PC-3 (cell line): Measurements from ENCODE around the gene ZFHX3. TPM values are rescaled to one million over a fixed set of nuclear protein-coding genes. Genes with fewer than 3 reads are reported as not detected.

Experiments used
- ATAC-seq: fragments of 200-7000 bp; cut with Tn5 transposase; 2 replicates; pipeline ENCODE4 v1.9.1; 2020; ENCODE audit warnings: mild to moderate bottlenecking, moderate library complexity
- BruUV-seq: library from RNA; stranded (reverse); fragments of 400-500 nt; replicated peaks from 2 replicates; lab custom pipeline; 2021; lab: Mats Ljungman, UMichigan
- CTCF ChIA-PET: fragments of 300-600 bp; sonication (Branson Sonifier 250); formaldehyde crosslinking; loops from one replicate; lab custom pipeline; 2022; ENCODE audit warnings: antibody characterized with exemption; lab: Charles Lee
- POLR2A ChIA-PET: fragments of 300-600 bp; sonication (Branson Sonifier 250); formaldehyde crosslinking; loops from one replicate; lab custom pipeline; 2022; ENCODE audit warnings: antibody characterized with exemption; ENCODE audit not compliant: unreplicated experiment; lab: Charles Lee
- DNase-seq: peaks from one replicate; pipeline ENCODE4 v3.0.0-alpha.2; 2015
- H2AFZ ChIP-seq: fragments of 300-600 bp; sonication (generic); 2 replicates; pipeline ENCODE4 v1.6.0; 2016; ENCODE audit warnings: antibody characterized with exemption, low read length
- H3F3A ChIP-seq: fragments of 300-600 bp; sonication (generic); one replicate; pipeline ENCODE4 v1.6.0; 2017; ENCODE audit warnings: antibody characterized with exemption, low read length, control low read depth, mild to moderate bottlenecking; ENCODE audit not compliant: unreplicated experiment
- H3K27ac ChIP-seq: fragments of 300-600 bp; sonication (generic); 2 replicates; pipeline ENCODE4 v1.5.1; 2016; ENCODE audit warnings: mild to moderate bottlenecking, low read length
- H3K27me3 ChIP-seq: fragments of 300-600 bp; sonication (generic); 2 replicates; pipeline ENCODE4 v1.6.1; 2016; ENCODE audit warnings: low read length, mixed read lengths
- H3K36me3 ChIP-seq: fragments of 300-600 bp; sonication (generic); 2 replicates; pipeline ENCODE4 v1.6.1; 2016; ENCODE audit warnings: low read depth, mixed run types, low read length, mixed read lengths
- H3K4me1 ChIP-seq: fragments of 300-600 bp; sonication (generic); 2 replicates; pipeline ENCODE4 v1.5.1; 2016; ENCODE audit warnings: low read length; ENCODE audit not compliant: insufficient read depth
- H3K4me2 ChIP-seq: fragments of 300-600 bp; sonication (generic); 2 replicates; pipeline ENCODE4 v1.6.0; 2016; ENCODE audit warnings: low read length
- H3K4me3 ChIP-seq: fragments of 300-600 bp; sonication (generic); 2 replicates; pipeline ENCODE4 v1.5.1; 2016; ENCODE audit warnings: mild to moderate bottlenecking, low read length, mixed read lengths
- H3K79me2 ChIP-seq: fragments of 300-600 bp; sonication (generic); 2 replicates; pipeline ENCODE4 v1.6.1; 2017; ENCODE audit warnings: low read length, mixed read lengths
- H3K9ac ChIP-seq: fragments of 300-600 bp; sonication (generic); 2 replicates; pipeline ENCODE4 v1.6.0; 2016; ENCODE audit warnings: mild to moderate bottlenecking, low read length
- H3K9me2 ChIP-seq: fragments of 300-600 bp; sonication (generic); replicated peaks from 2 replicates; pipeline ENCODE4 v1.6.1; 2016; ENCODE audit warnings: mixed run types, low read length, mixed read lengths
- H3K9me3 ChIP-seq: fragments of 300-600 bp; sonication (generic); 2 replicates; pipeline ENCODE4 v1.6.1; 2016; ENCODE audit warnings: low read length, mixed read lengths
- H4K20me1 ChIP-seq: fragments of 300-600 bp; sonication (generic); 2 replicates; pipeline ENCODE4 v1.6.1; 2016; ENCODE audit warnings: low read length, mixed read lengths
- CTCF ChIP-seq: fragments of 300-600 bp; sonication (generic); conservative IDR thresholded peaks from 2 replicates; pipeline ENCODE4 v1.5.1; 2017; ENCODE audit warnings: antibody characterized with exemption, low read depth, mild to moderate bottlenecking, low read length
- EZH2 ChIP-seq: fragments of 300-600 bp; sonication (generic); IDR thresholded peaks from one replicate; pipeline ENCODE4 v1.6.1; 2017; ENCODE audit warnings: antibody characterized with exemption, mild to moderate bottlenecking, low read length; ENCODE audit not compliant: unreplicated experiment
- EZH2phosphoT487 ChIP-seq: fragments of 300-600 bp; sonication (generic); IDR thresholded peaks from 2 replicates; pipeline ENCODE4 v1.6.1; 2018; ENCODE audit warnings: mild to moderate bottlenecking, antibody characterized with exemption, low read length, borderline replicate concordance
- intact Hi-C: fragments of 100-400 bp; cut with micrococcal nuclease; formaldehyde crosslinking; loops from 2 replicates; pipeline ENCODE4 v1.9.0; 2023
- total RNA-seq: library from RNA; depleted of rRNA; stranded (reverse); fragments of >200 nt; gene quantifications from 2 replicates; pipeline ENCODE4 v1.2.3, GENCODE V29; 2014

The ZFHX3 gene
- total RNA-seq, 1 experiment from 2014 or later = 3.5 TPM

- no TSS peak for BruUV-seq
- Histone ChIP-seq H3K4me2 (no peak overlapping the region), H3K9me3 (no peaks in the 10 kb centered on the region), H3F3A (no peaks in the 10 kb centered on the region), H3K9me2 (no peaks in the 10 kb centered on the region), H3K36me3 (no peaks in the 10 kb centered on the region), H4K20me1 (no peaks in the 10 kb centered on the region), H3K79me2 (peaks cover 95% of the 10 kb centered on the region), H3K9ac (no peak overlapping the region), H3K4me1 (peaks cover 9% of the 10 kb centered on the region; the same call in 1 of the 2 replicates), H3K27me3 (no peaks in the 10 kb centered on the region), H2AFZ (no peak overlapping the region), H3K27ac (no peak overlapping the region), H3K4me3 (no peak overlapping the region)
- no peak for DNase-seq
- ChIA-PET POLR2A (no interaction called here), CTCF (interaction anchor here (0.6 kb wide), 2 partner anchors 154 to 199 kb away, joined by 3 to 7 read pairs; no protein-coding TSS in a partner anchor)
- intact Hi-C loops = no loop called here
- no peak for TF ChIP-seq EZH2phosphoT487
- TF ChIP-seq CTCF = no peak
- no peak for TF ChIP-seq EZH2
- ATAC-seq = no peak; the same call in 1 of the 2 replicates
Measured at GRCh38 chr16:73033271-73033998, 14.5 kb downstream of the ZFHX3 start.

- no peak for DNase-seq
- POLR2A ChIA-PET = no interaction called here
- Histone ChIP-seq H3K9ac (no peak overlapping the region), H3K9me3 (no peaks in the 10 kb centered on the region), H3K36me3 (no peaks in the 10 kb centered on the region), H3K4me2 (no peak overlapping the region), H3K9me2 (no peaks in the 10 kb centered on the region), H3K4me3 (no peak overlapping the region), H3K27ac (no peak overlapping the region), H2AFZ (no peak overlapping the region), H3K79me2 (peaks cover 95% of the 10 kb centered on the region), H4K20me1 (no peaks in the 10 kb centered on the region), H3K4me1 (peaks cover 9% of the 10 kb centered on the region; the same call in 1 of the 2 replicates), H3K27me3 (no peaks in the 10 kb centered on the region), H3F3A (no peaks in the 10 kb centered on the region)
- no TSS peak for BruUV-seq
- TF ChIP-seq EZH2phosphoT487 (no peak), CTCF (no peak), EZH2 (no peak)
- intact Hi-C loops = no loop called here
- ATAC-seq = no peak
- CTCF ChIA-PET = no interaction called here
Measured at GRCh38 chr16:73032541-73033270, 15.2 kb downstream of the ZFHX3 start.

DNA sequence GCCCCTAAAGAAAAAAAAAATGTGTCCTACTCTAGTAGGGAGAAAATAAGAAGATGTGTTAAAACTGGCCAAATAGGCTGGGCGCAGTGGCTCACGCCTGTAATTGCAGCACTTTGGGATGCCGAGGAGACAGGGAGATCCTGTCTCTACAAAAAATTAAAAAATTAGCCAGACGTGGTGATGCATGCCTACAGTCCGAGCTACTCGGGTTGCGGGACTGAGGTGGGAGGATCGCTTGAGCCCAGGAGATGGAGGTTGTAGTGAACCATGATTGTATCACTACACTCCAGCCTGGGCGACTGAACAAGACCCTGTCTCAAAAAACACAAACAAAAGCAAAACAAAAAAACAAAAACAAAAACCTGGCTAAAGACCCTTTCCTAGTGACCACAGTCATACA, 15.9 kb downstream of the ZFHX3 start:
- no peak for TF ChIP-seq EZH2phosphoT487
- TF ChIP-seq CTCF = no peak
- no peak for TF ChIP-seq EZH2
- 0 out of 2 replicates have a peak, but pooled peaks cover 6% of the 10 kb centered on the region for H3K4me1 ChIP-seq
- H3K27me3 ChIP-seq = no peaks in the 10 kb centered on the region
- H3K9ac ChIP-seq = no peak overlapping the region
- H3K36me3 ChIP-seq = no peaks in the 10 kb centered on the region
- no peak overlapping the region for H3K4me3 ChIP-seq
- no TSS peak for BruUV-seq
- H3K4me2 ChIP-seq = no peak overlapping the region
- no peaks in the 10 kb centered on the region for H3K9me3 ChIP-seq
- CTCF ChIA-PET = no interaction called here
- no peak for DNase-seq
- H2AFZ ChIP-seq = no peak overlapping the region
- POLR2A ChIA-PET = no interaction called here
- no peak for ATAC-seq
- peaks cover 95% of the 10 kb centered on the region for H3K79me2 ChIP-seq
- no peaks in the 10 kb centered on the region for H3F3A ChIP-seq
- intact Hi-C loops = no loop called here
- no peaks in the 10 kb centered on the region for H3K9me2 ChIP-seq
- H4K20me1 ChIP-seq = no peaks in the 10 kb centered on the region
- H3K27ac ChIP-seq = no peak overlapping the region
